ENCODE results near the gene DCAF11.

- TF ChIP-seq SNAI2 (CRISPR knock-in tag; IDR thresholded peaks at IDR 0.05) (no peak), ARNTL (CRISPR knock-in tag; IDR thresholded peaks at IDR 0.05; ENCODE audit: borderline replicate concordance, low read depth) (no peak), ZFP30 (CRISPR knock-in tag; IDR thresholded peaks at IDR 0.05) (no peak), PPARA (CRISPR knock-in tag; IDR thresholded peaks at IDR 0.05; ENCODE audit: borderline replicate concordance) (no peak), GLIS3 (CRISPR knock-in tag; IDR thresholded peaks at IDR 0.05) (no peak), RARB (CRISPR knock-in tag; IDR thresholded peaks at IDR 0.05) (no peak), PATZ1 (CRISPR knock-in tag; IDR thresholded peaks at IDR 0.05; ENCODE audit: borderline replicate concordance) (no peak), ZNF8 (CRISPR knock-in tag; IDR thresholded peaks at IDR 0.05) (no peak)
These were observed 38.3 kb upstream of the DCAF11 start for GRCh38 chr14:24076302-24076601.
